SK-N-SH (cell line): ENCODE measurements around the gene ACOT7. TPM values are rescaled to one million over a fixed set of nuclear protein-coding genes. Genes with fewer than 3 reads are reported as not detected.

Source experiments
- CTCF ChIA-PET: fragments of 300-600, 350-600 bp; formaldehyde crosslinking; extraction: SDS; loops from one replicate; lab custom pipeline; 2021; lab: Yijun Ruan, JAX
- POLR2A ChIA-PET: fragments of 350-600 bp; sonication (Branson Sonifier 250); formaldehyde crosslinking; extraction: SDS; loops from one replicate; lab custom pipeline; 2020; ENCODE audit warnings: antibody characterized with exemption, inconsistent platforms; lab: Yijun Ruan, JAX
- DNase-seq: peaks from one replicate; pipeline ENCODE4 v3.0.0; 2012
- H2AFZ ChIP-seq: fragments of 200-600 bp; sonication (generic); 2 replicates; pipeline ENCODE4 v1.8.1; 2016; ENCODE audit warnings: antibody characterized with exemption, mild to moderate bottlenecking, low read depth
- H3F3A ChIP-seq: fragments of 200-600 bp; sonication (generic); replicated peaks from 2 replicates; pipeline ENCODE3; 2016; ENCODE audit warnings: antibody characterized with exemption, mild to moderate bottlenecking; ENCODE audit not compliant: insufficient read depth
- H3K27ac ChIP-seq, 2 experiments: fragments of 200-500 bp in 1 of 2; fragments of 200-600 bp in 1 of 2; sonication (Bioruptor generic) in 1 of 2; sonication (generic), shearing (Covaris generic) in 1 of 2; 2 replicates each; pipeline versions ENCODE4 v1.5.1 to v1.6.1; 2014 to 2016; ENCODE audit warnings: low read depth in 2 of 2, inconsistent platforms in 1 of 2, low read length in 1 of 2, mild to moderate bottlenecking in 1 of 2, mixed read lengths in 1 of 2
- H3K27me3 ChIP-seq: fragments of 200-600 bp; sonication (generic), shearing (Covaris generic); 2 replicates; pipeline ENCODE4 v1.6.1; 2016; ENCODE audit warnings: mixed run types; ENCODE audit not compliant: insufficient read depth
- H3K36me3 ChIP-seq, 2 experiments: fragments of 200-500 bp in 1 of 2; fragments of 200-600 bp in 1 of 2; sonication (Bioruptor generic) in 1 of 2; sonication (generic) in 1 of 2; replicated peaks in 1 of 2; 2 replicates each; pipeline versions ENCODE3 to v1.5.1; 2014 to 2016; ENCODE audit warnings: low read length in 1 of 2, mild to moderate bottlenecking in 1 of 2; ENCODE audit not compliant: insufficient read depth in 2 of 2, control insufficient read depth in 1 of 2
- H3K4me1 ChIP-seq, 2 experiments: fragments of 200-500 bp in 1 of 2; fragments of 200-600 bp in 1 of 2; sonication (Bioruptor generic) in 1 of 2; sonication (generic), shearing (Covaris generic) in 1 of 2; 2 replicates each; pipeline versions ENCODE4 v1.5.1 to v1.6.1; 2014 to 2016; ENCODE audit warnings: low read depth in 1 of 2, low read length in 1 of 2, mixed run types in 1 of 2; ENCODE audit not compliant: insufficient read depth in 2 of 2, control insufficient read depth in 1 of 2
- H3K4me2 ChIP-seq: fragments of 200-600 bp; sonication (generic), shearing (Covaris generic); 2 replicates; pipeline ENCODE4 v1.6.1; 2017; ENCODE audit warnings: mixed run types
- H3K4me3 ChIP-seq, 2 experiments: fragments of 200-500 bp in 1 of 2; fragments of 200-600 bp in 1 of 2; sonication (Bioruptor generic) in 1 of 2; sonication (generic), shearing (Covaris generic) in 1 of 2; 2 replicates each; pipeline versions ENCODE4 v1.5.1 to v1.8.1; 2014 to 2016; ENCODE audit warnings: low read depth in 2 of 2, inconsistent platforms in 1 of 2, low read length in 1 of 2, mild to moderate bottlenecking in 1 of 2, mixed read lengths in 1 of 2, moderate library complexity in 1 of 2
- H3K79me2 ChIP-seq: fragments of 200-600 bp; sonication (generic); 2 replicates; pipeline ENCODE4 v1.8.1; 2017; ENCODE audit warnings: mild to moderate bottlenecking; ENCODE audit not compliant: insufficient read depth
- H3K9ac ChIP-seq: fragments of 200-600 bp; sonication (generic); 2 replicates; pipeline ENCODE4 v1.6.1; 2017; ENCODE audit warnings: mixed run types
- H3K9me2 ChIP-seq: fragments of 200-600 bp; sonication (generic); 2 replicates; pipeline ENCODE4 v1.6.1; 2017; ENCODE audit warnings: mixed run types
- H3K9me3 ChIP-seq: fragments of 200-600 bp; sonication (generic); 2 replicates; pipeline ENCODE4 v1.6.1; 2017; ENCODE audit warnings: mixed run types, mild to moderate bottlenecking, moderate library complexity
- H4K20me1 ChIP-seq: fragments of 200-600 bp; sonication (generic); 2 replicates; pipeline ENCODE4 v1.6.1; 2017; ENCODE audit warnings: mild to moderate bottlenecking, mixed run types; ENCODE audit not compliant: insufficient read depth
- CHD2 ChIP-seq: fragments of 150-350 bp; IDR thresholded peaks from 2 replicates; pipeline ENCODE4 v1.6.1; 2018; ENCODE audit warnings: low read length; ENCODE audit not compliant: partially characterized antibody
- ELF1 ChIP-seq: IDR thresholded peaks from 2 replicates; pipeline ENCODE4 v1.4.0; 2012
- EP300 ChIP-seq, 2 experiments: IDR thresholded peaks; 2 replicates each; pipeline versions ENCODE4 v1.4.0 to v1.6.1; 2012; ENCODE audit warnings: borderline replicate concordance in 1 of 2, low read depth in 1 of 2, low read length in 1 of 2
- EZH2phosphoT487 ChIP-seq: fragments of 200-600 bp; sonication (generic); IDR thresholded peaks from 2 replicates; pipeline ENCODE4 v1.6.1; 2017; ENCODE audit warnings: low read depth, mixed run types, mild to moderate bottlenecking, antibody characterized with exemption, moderate library complexity, borderline replicate concordance
- FOSL2 ChIP-seq: IDR thresholded peaks from 2 replicates; pipeline ENCODE4 v1.4.0; 2012; ENCODE audit warnings: low read depth, mild to moderate bottlenecking, moderate library complexity, borderline replicate concordance
- FOXJ3 ChIP-seq: sonication (generic); formaldehyde crosslinking; IDR thresholded peaks from 2 replicates; pipeline ENCODE4 v1.5.1; 2020; ENCODE audit warnings: mild to moderate bottlenecking, missing genetic modification reagents
- FOXM1 ChIP-seq: IDR thresholded peaks from 2 replicates; pipeline ENCODE4 v1.4.0; 2012; ENCODE audit warnings: low read depth, mild to moderate bottlenecking
- GABPA ChIP-seq: IDR thresholded peaks from 2 replicates; pipeline ENCODE4 v1.4.0; 2012; ENCODE audit warnings: low read depth, mild to moderate bottlenecking
- MEF2A ChIP-seq: IDR thresholded peaks from 2 replicates; pipeline ENCODE4 v1.4.0; 2012; ENCODE audit warnings: low read depth, borderline replicate concordance
- MXI1 ChIP-seq: IDR thresholded peaks from 2 replicates; pipeline ENCODE4 v1.6.1; 2012; ENCODE audit warnings: mild to moderate bottlenecking, low read depth, low read length, improper control_type of control experiment
- NFIC ChIP-seq: IDR thresholded peaks from 2 replicates; pipeline ENCODE4 v1.4.0; 2012; ENCODE audit warnings: borderline replicate concordance
- NRF1 ChIP-seq: IDR thresholded peaks from 2 replicates; pipeline ENCODE4 v1.6.1; 2012; ENCODE audit warnings: low read depth, mild to moderate bottlenecking, low read length
- POLR2AphosphoS5 ChIP-seq: IDR thresholded peaks from 2 replicates; pipeline ENCODE4 v1.6.1; 2012; ENCODE audit warnings: low read depth, low read length
- RAD21 ChIP-seq: IDR thresholded peaks from 2 replicates; pipeline ENCODE4 v1.6.1; 2012; ENCODE audit warnings: mild to moderate bottlenecking, low read length
- RFX5 ChIP-seq: IDR thresholded peaks from 2 replicates; pipeline ENCODE4 v1.6.1; 2012; ENCODE audit warnings: mild to moderate bottlenecking, improper control_type of control experiment, low read length
- RXRA ChIP-seq: IDR thresholded peaks from 2 replicates; pipeline ENCODE4 v1.4.0; 2012; ENCODE audit warnings: low read depth, mild to moderate bottlenecking, borderline replicate concordance
- SIN3A ChIP-seq: IDR thresholded peaks from 2 replicates; pipeline ENCODE4 v1.6.1; 2012; ENCODE audit warnings: low read depth, mild to moderate bottlenecking, low read length, moderate library complexity, borderline replicate concordance
- SMC3 ChIP-seq: IDR thresholded peaks from 2 replicates; pipeline ENCODE4 v1.6.1; 2012; ENCODE audit warnings: low read depth, low read length, improper control_type of control experiment
- TAF1 ChIP-seq: IDR thresholded peaks from 2 replicates; pipeline ENCODE4 v1.6.1; 2012; ENCODE audit warnings: low read depth, mild to moderate bottlenecking, low read length, moderate library complexity, borderline replicate concordance
- TCF12 ChIP-seq: IDR thresholded peaks from 2 replicates; pipeline ENCODE4 v1.4.0; 2012
- TEAD4 ChIP-seq: IDR thresholded peaks from 2 replicates; pipeline ENCODE4 v1.4.0; 2012; ENCODE audit warnings: mild to moderate bottlenecking, borderline replicate concordance; ENCODE audit not compliant: insufficient read depth
- YY1 ChIP-seq: IDR thresholded peaks from 2 replicates; pipeline ENCODE4 v1.4.0; 2012; ENCODE audit warnings: low read depth, mild to moderate bottlenecking
- WGBS: methylation state at CpG from one replicate; pipeline ENCODE4 v1.1.6; 2017; ENCODE audit warnings: low lambda C conversion rate; 5-methylcytosine and 5-hydroxymethylcytosine counted together
- polyA plus RNA-seq, 3 experiments: library from polyadenylated mRNA; depleted of rRNA; stranded (reverse); fragments of >200 nt; gene quantifications; 2 replicates each; pipeline ENCODE4 v1.2.3, GENCODE V29; 2012
- TF ChIP-seq, protein P1 (sequence below): fragments of 150-350 bp; IDR thresholded peaks from 2 replicates; pipeline ENCODE4 v1.6.1; 2017; ENCODE audit warnings: antibody characterized with exemption, low read length, low read depth, borderline replicate concordance
- TF ChIP-seq, protein P2 (sequence below): IDR thresholded peaks from 2 replicates; pipeline ENCODE4; 2012
- TF ChIP-seq, protein P3 (sequence below): fragments of 150-350 bp; IDR thresholded peaks from 2 replicates; pipeline ENCODE4 v1.6.1; 2016; ENCODE audit warnings: mild to moderate bottlenecking, low read depth, low read length
- TF ChIP-seq, protein P4 (sequence below): IDR thresholded peaks from 2 replicates; pipeline ENCODE4 v1.4.0; 2012; ENCODE audit warnings: low read depth
- TF ChIP-seq, protein P5 (sequence below): fragments of 200-600 bp; sonication (generic); IDR thresholded peaks from 2 replicates; pipeline ENCODE4 v1.6.1; 2017; ENCODE audit warnings: antibody characterized with exemption, mild to moderate bottlenecking, moderate library complexity

The ACOT7 gene, protein sequence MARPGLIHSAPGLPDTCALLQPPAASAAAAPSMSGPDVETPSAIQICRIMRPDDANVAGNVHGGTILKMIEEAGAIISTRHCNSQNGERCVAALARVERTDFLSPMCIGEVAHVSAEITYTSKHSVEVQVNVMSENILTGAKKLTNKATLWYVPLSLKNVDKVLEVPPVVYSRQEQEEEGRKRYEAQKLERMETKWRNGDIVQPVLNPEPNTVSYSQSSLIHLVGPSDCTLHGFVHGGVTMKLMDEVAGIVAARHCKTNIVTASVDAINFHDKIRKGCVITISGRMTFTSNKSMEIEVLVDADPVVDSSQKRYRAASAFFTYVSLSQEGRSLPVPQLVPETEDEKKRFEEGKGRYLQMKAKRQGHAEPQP
- 225 and 289 TPM in 2 replicates for polyA plus RNA-seq (2012; rRNA removed)
- polyA plus RNA-seq (2012; cell fraction: cytosol; rRNA removed): 134 and 197 TPM in 2 replicates
- polyA plus RNA-seq (2012; cell fraction: nucleus; rRNA removed): 168 and 199 TPM in 2 replicates

DNA sequence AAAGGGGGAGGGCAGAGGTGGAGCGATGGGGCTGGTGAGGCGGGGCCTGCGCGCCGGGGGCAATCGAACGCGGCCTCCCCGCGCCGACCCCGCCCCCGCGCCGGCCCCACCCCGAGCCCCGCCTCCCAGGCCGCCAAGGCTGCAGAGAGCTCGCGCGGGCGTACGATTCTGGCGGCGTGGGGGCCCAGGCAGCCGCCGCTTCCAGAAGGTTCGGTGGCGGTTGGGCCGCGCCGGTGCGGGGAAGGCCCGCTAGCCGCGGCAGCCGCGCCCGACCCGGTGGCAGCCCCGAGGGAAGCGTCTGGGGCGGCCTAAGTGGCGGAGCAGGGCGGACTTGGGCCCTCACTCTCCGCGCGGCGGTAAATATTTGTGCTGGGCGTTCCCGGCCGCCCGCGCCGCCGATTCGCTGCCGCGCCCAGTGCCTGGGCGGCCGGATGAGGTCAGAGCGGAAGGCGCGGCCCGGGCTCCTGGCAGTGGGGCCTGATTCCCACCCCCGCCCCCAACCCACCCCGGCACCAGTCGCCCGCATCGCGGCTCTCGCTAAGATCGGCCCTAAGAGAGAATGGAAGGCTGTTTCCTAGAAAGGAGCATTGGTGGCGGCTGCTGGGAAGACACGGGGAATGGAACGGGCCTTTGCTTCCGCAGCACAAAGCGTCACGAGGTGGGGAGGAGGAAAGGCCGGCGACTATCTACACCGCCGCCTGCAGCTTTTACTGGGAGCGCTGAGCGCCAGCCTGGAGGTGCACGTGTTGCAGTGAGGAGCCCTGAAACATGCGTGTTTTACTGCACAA is at the start of gene ACOT7:
Gene ACOT7, minus strand, starts transcription at position 368 of the 788 bp plus-strand sequence. CDS start 368 bp downstream, outside the sequence.
- Histone ChIP-seq H3K9me3 (no peaks in the 10 kb centered on the region), H4K20me1 (no peaks in the 10 kb centered on the region), H3K27ac (peak within 1 kb of the TSS; percentile 82 to 92), H3F3A (no peaks in the 10 kb centered on the region), H3K79me2 (peaks cover 42% of the 10 kb centered on the region), H3K9ac (peak within 1 kb of the TSS; percentile 83), H2AFZ (peak within 1 kb of the TSS; percentile 82), H3K27me3 (no peaks in the 10 kb centered on the region), H3K4me2 (peak within 1 kb of the TSS; percentile 89), H3K9me2 (no peaks in the 10 kb centered on the region), H3K4me3 (peak within 1 kb of the TSS; percentile 64 to 73), H3K36me3 (no peaks in the 10 kb centered on the region), H3K4me1 (peaks cover 8 to 14% of the 10 kb centered on the region in 2 experiments; a peak in 1 of 4 replicates)
- 5% methylated on average over 14 of the region's 87 CpGs for WGBS
- POLR2A ChIA-PET: interaction anchor here (0.7 to 3.1 kb wide), 6 partner anchors 9 to 148 kb away, joined by 3 to 19 read pairs (median 3); no protein-coding TSS in a partner anchor
- peak; percentile 99 for DNase-seq
- CTCF ChIA-PET: interaction anchor here (0.9 to 2.7 kb wide), 11 partner anchors 9 to 147 kb away, joined by 3 to 14 read pairs (median 5); no protein-coding TSS in a partner anchor
- peak; percentile 21; the same call in 1 of the 2 replicates for TF ChIP-seq POLR2AphosphoS5
- no peak for TF ChIP-seq NFIC
- TF ChIP-seq FOXM1: no peak
- TF ChIP-seq EZH2phosphoT487: no peak
- no peak for TF ChIP-seq RFX5
- no peak for TF ChIP-seq RXRA
- no peak for TF ChIP-seq SMC3
- no peak for TF ChIP-seq FOSL2
- no peak for TF ChIP-seq TEAD4
- no peak; the same call in 1 of the 2 replicates for TF ChIP-seq YY1
- TF ChIP-seq RAD21: no peak; the same call in 1 of the 2 replicates
- TF ChIP-seq EP300 (IDR thresholded peaks at IDR 0.05; ENCODE audit: borderline replicate concordance in 1 of 2, low read depth in 1 of 2, low read length in 1 of 2): no peak
- TF ChIP-seq, protein P1, sequence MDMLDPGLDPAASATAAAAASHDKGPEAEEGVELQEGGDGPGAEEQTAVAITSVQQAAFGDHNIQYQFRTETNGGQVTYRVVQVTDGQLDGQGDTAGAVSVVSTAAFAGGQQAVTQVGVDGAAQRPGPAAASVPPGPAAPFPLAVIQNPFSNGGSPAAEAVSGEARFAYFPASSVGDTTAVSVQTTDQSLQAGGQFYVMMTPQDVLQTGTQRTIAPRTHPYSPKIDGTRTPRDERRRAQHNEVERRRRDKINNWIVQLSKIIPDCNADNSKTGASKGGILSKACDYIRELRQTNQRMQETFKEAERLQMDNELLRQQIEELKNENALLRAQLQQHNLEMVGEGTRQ: no peak
- TF ChIP-seq NRF1: peak; percentile 45
- TF ChIP-seq ELF1: no peak
- TF ChIP-seq FOXJ3: no peak
- TF ChIP-seq TCF12: no peak
- TF ChIP-seq CHD2: peak; percentile 48
- TF ChIP-seq, protein P2, sequence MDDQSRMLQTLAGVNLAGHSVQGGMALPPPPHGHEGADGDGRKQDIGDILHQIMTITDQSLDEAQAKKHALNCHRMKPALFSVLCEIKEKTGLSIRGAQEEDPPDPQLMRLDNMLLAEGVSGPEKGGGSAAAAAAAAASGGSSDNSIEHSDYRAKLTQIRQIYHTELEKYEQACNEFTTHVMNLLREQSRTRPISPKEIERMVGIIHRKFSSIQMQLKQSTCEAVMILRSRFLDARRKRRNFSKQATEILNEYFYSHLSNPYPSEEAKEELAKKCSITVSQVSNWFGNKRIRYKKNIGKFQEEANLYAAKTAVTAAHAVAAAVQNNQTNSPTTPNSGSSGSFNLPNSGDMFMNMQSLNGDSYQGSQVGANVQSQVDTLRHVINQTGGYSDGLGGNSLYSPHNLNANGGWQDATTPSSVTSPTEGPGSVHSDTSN: no peak
- TF ChIP-seq, protein P3, sequence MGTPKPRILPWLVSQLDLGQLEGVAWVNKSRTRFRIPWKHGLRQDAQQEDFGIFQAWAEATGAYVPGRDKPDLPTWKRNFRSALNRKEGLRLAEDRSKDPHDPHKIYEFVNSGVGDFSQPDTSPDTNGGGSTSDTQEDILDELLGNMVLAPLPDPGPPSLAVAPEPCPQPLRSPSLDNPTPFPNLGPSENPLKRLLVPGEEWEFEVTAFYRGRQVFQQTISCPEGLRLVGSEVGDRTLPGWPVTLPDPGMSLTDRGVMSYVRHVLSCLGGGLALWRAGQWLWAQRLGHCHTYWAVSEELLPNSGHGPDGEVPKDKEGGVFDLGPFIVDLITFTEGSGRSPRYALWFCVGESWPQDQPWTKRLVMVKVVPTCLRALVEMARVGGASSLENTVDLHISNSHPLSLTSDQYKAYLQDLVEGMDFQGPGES: no peak
- peak; percentile 46; the same call in 1 of the 2 replicates for TF ChIP-seq TAF1
- TF ChIP-seq GABPA: no peak
- TF ChIP-seq MEF2A: no peak
- peak; percentile 96 for TF ChIP-seq MXI1
- TF ChIP-seq SIN3A: 0 out of 2 replicates have a peak, but pooled peaks have one; percentile 25
- TF ChIP-seq, protein P4, sequence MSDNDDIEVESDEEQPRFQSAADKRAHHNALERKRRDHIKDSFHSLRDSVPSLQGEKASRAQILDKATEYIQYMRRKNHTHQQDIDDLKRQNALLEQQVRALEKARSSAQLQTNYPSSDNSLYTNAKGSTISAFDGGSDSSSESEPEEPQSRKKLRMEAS: peak; percentile 88
- TF ChIP-seq, protein P5, sequence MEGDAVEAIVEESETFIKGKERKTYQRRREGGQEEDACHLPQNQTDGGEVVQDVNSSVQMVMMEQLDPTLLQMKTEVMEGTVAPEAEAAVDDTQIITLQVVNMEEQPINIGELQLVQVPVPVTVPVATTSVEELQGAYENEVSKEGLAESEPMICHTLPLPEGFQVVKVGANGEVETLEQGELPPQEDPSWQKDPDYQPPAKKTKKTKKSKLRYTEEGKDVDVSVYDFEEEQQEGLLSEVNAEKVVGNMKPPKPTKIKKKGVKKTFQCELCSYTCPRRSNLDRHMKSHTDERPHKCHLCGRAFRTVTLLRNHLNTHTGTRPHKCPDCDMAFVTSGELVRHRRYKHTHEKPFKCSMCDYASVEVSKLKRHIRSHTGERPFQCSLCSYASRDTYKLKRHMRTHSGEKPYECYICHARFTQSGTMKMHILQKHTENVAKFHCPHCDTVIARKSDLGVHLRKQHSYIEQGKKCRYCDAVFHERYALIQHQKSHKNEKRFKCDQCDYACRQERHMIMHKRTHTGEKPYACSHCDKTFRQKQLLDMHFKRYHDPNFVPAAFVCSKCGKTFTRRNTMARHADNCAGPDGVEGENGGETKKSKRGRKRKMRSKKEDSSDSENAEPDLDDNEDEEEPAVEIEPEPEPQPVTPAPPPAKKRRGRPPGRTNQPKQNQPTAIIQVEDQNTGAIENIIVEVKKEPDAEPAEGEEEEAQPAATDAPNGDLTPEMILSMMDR: 0 out of 2 replicates have a peak, but pooled peaks have one; percentile 15
